OCI-LY3 (cell line): ENCODE measurements around the gene TPCN2.

Experiments
- EZH2phosphoT487 ChIP-seq: fragments of 200-600 bp; shearing (Covaris generic); IDR thresholded peaks from 2 replicates; pipeline ENCODE4 v1.6.1; 2018; ENCODE audit warnings: antibody characterized with exemption, mixed run types, low read depth
- TF ChIP-seq, protein P1 (sequence below): fragments of 200-600, 300-600 bp; sonication (generic); IDR thresholded peaks from 2 replicates; pipeline ENCODE4 v1.5.1; 2014; ENCODE audit warnings: antibody characterized with exemption, low read length, low read depth

DNA sequence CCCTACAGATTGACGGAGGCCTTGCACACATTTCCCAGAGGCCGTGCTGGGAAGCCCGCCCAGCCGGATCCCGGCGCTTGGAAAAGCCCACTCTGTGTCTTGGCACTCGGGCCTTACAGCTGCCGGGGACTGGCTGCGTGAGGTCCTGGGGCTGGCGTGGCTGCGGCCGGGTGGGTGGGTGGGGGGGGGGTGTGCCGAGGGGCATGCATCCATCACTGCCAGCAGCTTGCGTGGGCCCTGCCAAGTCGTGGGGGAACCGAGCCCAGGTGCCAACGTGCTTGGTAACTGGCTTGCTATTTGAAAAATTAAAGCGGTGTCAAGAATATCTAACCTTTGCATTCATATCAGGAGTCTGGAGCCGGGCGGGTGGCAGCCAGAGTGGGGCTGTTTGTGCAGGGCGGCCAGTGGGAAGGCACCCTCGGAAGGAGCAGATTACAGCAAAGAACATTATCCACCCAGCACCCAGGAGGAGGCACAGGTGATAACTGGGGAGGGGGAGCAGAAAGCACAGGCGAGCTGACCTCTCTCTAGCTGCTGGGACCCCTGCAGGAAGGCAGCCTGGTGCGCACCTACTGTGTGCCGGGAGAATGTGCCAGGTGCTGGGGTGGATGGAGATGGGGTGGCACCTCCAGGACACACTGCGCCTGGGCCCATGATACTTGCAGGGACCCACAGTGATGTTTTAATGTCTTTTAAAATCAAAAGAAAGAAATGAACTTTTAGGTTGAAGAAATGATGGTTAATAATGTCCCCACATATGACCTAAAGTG is 78.5 kb downstream of the TPCN2 start:
- TF ChIP-seq, protein P1, sequence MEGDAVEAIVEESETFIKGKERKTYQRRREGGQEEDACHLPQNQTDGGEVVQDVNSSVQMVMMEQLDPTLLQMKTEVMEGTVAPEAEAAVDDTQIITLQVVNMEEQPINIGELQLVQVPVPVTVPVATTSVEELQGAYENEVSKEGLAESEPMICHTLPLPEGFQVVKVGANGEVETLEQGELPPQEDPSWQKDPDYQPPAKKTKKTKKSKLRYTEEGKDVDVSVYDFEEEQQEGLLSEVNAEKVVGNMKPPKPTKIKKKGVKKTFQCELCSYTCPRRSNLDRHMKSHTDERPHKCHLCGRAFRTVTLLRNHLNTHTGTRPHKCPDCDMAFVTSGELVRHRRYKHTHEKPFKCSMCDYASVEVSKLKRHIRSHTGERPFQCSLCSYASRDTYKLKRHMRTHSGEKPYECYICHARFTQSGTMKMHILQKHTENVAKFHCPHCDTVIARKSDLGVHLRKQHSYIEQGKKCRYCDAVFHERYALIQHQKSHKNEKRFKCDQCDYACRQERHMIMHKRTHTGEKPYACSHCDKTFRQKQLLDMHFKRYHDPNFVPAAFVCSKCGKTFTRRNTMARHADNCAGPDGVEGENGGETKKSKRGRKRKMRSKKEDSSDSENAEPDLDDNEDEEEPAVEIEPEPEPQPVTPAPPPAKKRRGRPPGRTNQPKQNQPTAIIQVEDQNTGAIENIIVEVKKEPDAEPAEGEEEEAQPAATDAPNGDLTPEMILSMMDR: no peak
- TF ChIP-seq EZH2phosphoT487: no peak
